GM12878 (cell line): Measurements from ENCODE around the gene PSMB5. TPM values are rescaled to one million over a fixed set of nuclear protein-coding genes. Genes with fewer than 3 reads are reported as not detected.

Experiments
- ATAC-seq: fragments of 200-7000 bp; cut with Tn5 transposase; 3 replicates; pipeline ENCODE4 v1.9.1; 2020; ENCODE audit warnings: mild to moderate bottlenecking, moderate library complexity
- BruUV-seq: library from RNA; stranded (reverse); fragments of 400-500 nt; replicated peaks from 2 replicates; lab custom pipeline; 2021; lab: Mats Ljungman, UMichigan
- CTCF ChIA-PET: fragments of 300-600 bp; sonication (Branson Sonifier 250); formaldehyde crosslinking; extraction: SDS; loops from one replicate; lab custom pipeline; 2021; ENCODE audit warnings: inconsistent platforms; lab: Yijun Ruan, JAX
- POLR2A ChIA-PET: fragments of 350-600 bp; formaldehyde crosslinking; extraction: SDS; loops from one replicate; lab custom pipeline; 2021; ENCODE audit warnings: inconsistent platforms; lab: Charles Lee
- RAD21 ChIA-PET: fragments of 300-600 bp; sonication (Branson Sonifier 250); formaldehyde crosslinking; loops from one replicate; lab custom pipeline; 2023; ENCODE audit warnings: antibody characterized with exemption; ENCODE audit not compliant: unreplicated experiment; lab: Charles Lee
- SMC1A ChIA-PET: fragments of 300-600 bp; sonication (Branson Sonifier 250); formaldehyde crosslinking; loops from one replicate; lab custom pipeline; 2023; ENCODE audit not compliant: unreplicated experiment, uncharacterized antibody; lab: Charles Lee
- DNase-seq: peaks from one replicate; pipeline ENCODE4 v3.0.0-alpha.2; 2011; ENCODE audit warnings: low read depth, low spot score
- FAIRE-seq: peaks from 3 replicates; lab custom pipeline; 2011; peaks lifted over from hg19 to GRCh38; lab: Jason Lieb, UNC
- H2AFZ ChIP-seq: 2 replicates; pipeline ENCODE4 v1.6.0; 2011; ENCODE audit warnings: low read depth, low read length, control low read depth; ENCODE audit not compliant: control insufficient read depth
- H3K27ac ChIP-seq: 2 replicates; pipeline ENCODE4 v1.5.1; 2011; ENCODE audit warnings: control low read depth; ENCODE audit not compliant: control insufficient read depth, insufficient read depth
- H3K27me3 ChIP-seq, 2 experiments: replicated peaks in 1 of 2; 2 replicates each; pipeline versions ENCODE4 v1.6.0 to v1.6.1; 2011; ENCODE audit warnings: low read length in 1 of 2; ENCODE audit not compliant: control insufficient read depth in 2 of 2, insufficient read depth in 2 of 2
- H3K36me3 ChIP-seq, 2 experiments: 2 replicates each; pipeline ENCODE4 v1.5.1; 2011; ENCODE audit warnings: low read length in 1 of 2; ENCODE audit not compliant: control insufficient read depth in 2 of 2, insufficient read depth in 2 of 2
- H3K4me1 ChIP-seq: 2 replicates; pipeline ENCODE4 v1.6.1; 2011; ENCODE audit warnings: mild to moderate bottlenecking, low read length, moderate library complexity, mixed read lengths; ENCODE audit not compliant: control insufficient read depth, insufficient read depth
- H3K4me2 ChIP-seq: 2 replicates; pipeline ENCODE4 v1.6.0; 2011; ENCODE audit warnings: control low read depth; ENCODE audit not compliant: control insufficient read depth, insufficient read depth
- H3K4me3 ChIP-seq: fragments of 200-600 bp; sonication (generic); 2 replicates; pipeline ENCODE4 v1.5.1; 2016
- H3K79me2 ChIP-seq: 2 replicates; pipeline ENCODE4 v1.6.0; 2011; ENCODE audit warnings: low read length; ENCODE audit not compliant: control insufficient read depth, insufficient read depth
- H3K9ac ChIP-seq: 2 replicates; pipeline ENCODE4 v1.8.0; 2011; ENCODE audit warnings: low read length, control low read depth, mixed read lengths; ENCODE audit not compliant: control insufficient read depth, insufficient read depth
- H3K9me3 ChIP-seq: replicated peaks from 3 replicates; pipeline ENCODE4 v1.5.1; 2011; ENCODE audit warnings: mild to moderate bottlenecking, low read length; ENCODE audit not compliant: control insufficient read depth, insufficient read depth
- H4K20me1 ChIP-seq: 2 replicates; pipeline ENCODE4 v1.6.0; 2011; ENCODE audit not compliant: control insufficient read depth, insufficient read depth
- RAD21 ChIP-seq: IDR thresholded peaks from 2 replicates; pipeline ENCODE4 v1.6.1; 2011; ENCODE audit warnings: mild to moderate bottlenecking, low read depth, low read length, moderate library complexity; ENCODE audit not compliant: insufficient read depth
- SMC3 ChIP-seq: IDR thresholded peaks from 2 replicates; pipeline ENCODE4 v1.6.1; 2011; ENCODE audit warnings: low read length, improper control_type of control experiment, borderline replicate concordance
- WGBS: methylation state at CpG from one replicate; pipeline ENCODE4 v1.1.6; 2016; ENCODE audit warnings: low lambda C conversion rate; ENCODE audit not compliant: insufficient replicate concordance, insufficient coverage; ENCODE audit errors: missing lambda C conversion rate; 5-methylcytosine and 5-hydroxymethylcytosine counted together
- in situ Hi-C: fragments of 300-500 bp; cut with MboI; formaldehyde crosslinking; loops from 9 replicates; pipeline ENCODE4 v1.14.3; 2018; ENCODE audit warnings: mixed read lengths
- intact Hi-C: fragments of 100-400 bp; cut with micrococcal nuclease; formaldehyde crosslinking; loops from one replicate; pipeline ENCODE4 v1.14.2; 2022; ENCODE audit not compliant: unreplicated experiment
- polyA plus RNA-seq, 11 experiments: library from polyadenylated mRNA; depleted of rRNA in 4 of 11; unstranded in 6 of 11; stranded (reverse) in 5 of 11; fragments of >200 nt; fragmentation: Nextera tagmentation in 4 of 11; fragmentation: Illumina TruSeq in 1 of 11; extraction: Ambion mirVana in 4 of 11; extraction: Trizol in 1 of 11; gene quantifications; 1 replicate in 1 of 11; 2 replicates in 10 of 11; pipeline versions ENCODE4 v1.2.1 to v1.2.3, GENCODE V29; 2011 to 2016; ENCODE audit warnings: inconsistent platforms in 2 of 11, missing spikeins in 2 of 11, low read depth in 1 of 11
- total RNA-seq, 4 experiments: library from RNA; depleted of rRNA in 3 of 4; stranded (reverse); fragments of >200 nt in 3 of 4; fragmentation: Illumina TruSeq in 1 of 4; extraction: Trizol in 1 of 4; gene quantifications; 2 replicates each; pipeline versions ENCODE4 v1.2.1 to v1.2.3, GENCODE V29; 2013 to 2021
- TF ChIP-seq, protein P1 (sequence below), 3 experiments: IDR thresholded peaks in 2 of 3; conservative IDR thresholded peaks in 1 of 3; 2 replicates each; pipeline ENCODE4 v1.5.1; 2011; ENCODE audit warnings: low read depth in 3 of 3, low read length in 3 of 3, mild to moderate bottlenecking in 3 of 3, control low read depth in 2 of 3, moderate library complexity in 2 of 3, inconsistent platforms in 1 of 3, mixed read lengths in 1 of 3; ENCODE audit not compliant: control insufficient read depth in 2 of 3, insufficient read depth in 1 of 3; ENCODE audit errors: extremely low read depth in 1 of 3
- TF ChIP-seq, protein P2 (sequence below): fragments of 450-650 bp; IDR thresholded peaks from 2 replicates; pipeline ENCODE4 v1.6.1; 2017; ENCODE audit warnings: low read depth, mild to moderate bottlenecking, moderate library complexity

Gene PSMB5
- total and polyA plus RNA-seq, 10 of the 15 experiments (the other 5 are each of a cell fraction or from before 2014, with no cell fraction given): 84.5 to 802 (median 144) TPM

DNA sequence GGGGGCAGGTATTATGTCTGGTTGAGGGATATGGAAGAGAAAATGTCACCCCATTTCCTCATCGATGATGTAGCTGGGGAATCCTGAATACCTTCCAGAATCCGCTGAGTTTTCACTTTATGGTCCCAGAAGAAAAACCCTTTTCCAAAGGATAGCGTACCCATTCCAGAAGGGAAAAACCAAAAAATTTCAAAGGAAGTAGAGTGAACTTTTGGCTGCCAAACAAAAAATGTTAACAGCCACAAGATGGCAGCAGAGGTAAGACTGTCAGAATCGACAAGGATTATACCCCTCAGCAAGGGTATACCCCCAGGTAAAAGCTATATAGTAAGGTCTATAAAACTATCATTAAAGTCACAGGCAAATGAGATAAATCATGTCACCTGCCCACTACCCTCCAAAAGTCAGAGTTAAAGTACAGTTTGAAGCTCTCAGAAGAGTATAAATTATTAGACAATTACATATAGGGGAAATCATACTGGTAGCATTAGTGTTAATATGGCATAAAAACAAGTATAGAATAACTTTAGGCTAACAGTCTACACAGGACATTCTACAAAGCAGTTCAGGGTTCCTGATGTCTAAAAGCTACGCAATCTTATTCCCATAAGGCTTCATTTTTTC lies 42.2 kb upstream of the PSMB5 start:
- Histone ChIP-seq H3K27me3 (no peaks in the 10 kb centered on the region), H2AFZ (no peak overlapping the region), H3K9me3 (no peaks in the 10 kb centered on the region), H3K36me3 (peaks cover 25 to 60% of the 10 kb centered on the region in 2 experiments), H3K9ac (no peak overlapping the region), H3K4me1 (0 out of 2 replicates have a peak, but pooled peaks cover 1% of the 10 kb centered on the region), H3K4me3 (no peak overlapping the region), H3K27ac (no peak overlapping the region), H3K4me2 (no peak overlapping the region), H4K20me1 (no peaks in the 10 kb centered on the region), H3K79me2 (no peaks in the 10 kb centered on the region)
- in situ Hi-C loops: no loop called here
- FAIRE-seq (peak; percentile 92), ATAC-seq (peak; percentile 79), DNase-seq (no peak)
- intact Hi-C loops: no loop called here
- ChIA-PET POLR2A (interaction anchor here (1.5 kb wide), 2 partner anchors 8 to 18 kb away, joined by 4 to 6 read pairs; partner anchors contain the start of genes ACIN1 and C14orf119), RAD21 (interaction anchor here (1.1 to 3.2 kb wide), 6 partner anchors 8 to 104 kb away, joined by 3 to 19 read pairs (median 10); partner anchors contain the start of genes ACIN1 and C14orf119), SMC1A (interaction anchor here (0.9 to 2.6 kb wide), 15 partner anchors 8 to 303 kb away, joined by 3 to 15 read pairs (median 4); partner anchors contain the start of genes ACIN1, C14orf119, CDH24 and PPP1R3E), CTCF (interaction anchor here (0.6 to 7.5 kb wide), 44 partner anchors 9 to 488 kb away, joined by 3 to 80 read pairs (median 4); partner anchors contain the start of genes ACIN1, AJUBA, C14orf119 and CDH24)
- no TSS peak for BruUV-seq
- TF ChIP-seq RAD21: peak; percentile 48; the same call in 1 of the 2 replicates
- peak; percentile 38; the same call in 1 of the 2 replicates for TF ChIP-seq SMC3
- TF ChIP-seq, protein P1, sequence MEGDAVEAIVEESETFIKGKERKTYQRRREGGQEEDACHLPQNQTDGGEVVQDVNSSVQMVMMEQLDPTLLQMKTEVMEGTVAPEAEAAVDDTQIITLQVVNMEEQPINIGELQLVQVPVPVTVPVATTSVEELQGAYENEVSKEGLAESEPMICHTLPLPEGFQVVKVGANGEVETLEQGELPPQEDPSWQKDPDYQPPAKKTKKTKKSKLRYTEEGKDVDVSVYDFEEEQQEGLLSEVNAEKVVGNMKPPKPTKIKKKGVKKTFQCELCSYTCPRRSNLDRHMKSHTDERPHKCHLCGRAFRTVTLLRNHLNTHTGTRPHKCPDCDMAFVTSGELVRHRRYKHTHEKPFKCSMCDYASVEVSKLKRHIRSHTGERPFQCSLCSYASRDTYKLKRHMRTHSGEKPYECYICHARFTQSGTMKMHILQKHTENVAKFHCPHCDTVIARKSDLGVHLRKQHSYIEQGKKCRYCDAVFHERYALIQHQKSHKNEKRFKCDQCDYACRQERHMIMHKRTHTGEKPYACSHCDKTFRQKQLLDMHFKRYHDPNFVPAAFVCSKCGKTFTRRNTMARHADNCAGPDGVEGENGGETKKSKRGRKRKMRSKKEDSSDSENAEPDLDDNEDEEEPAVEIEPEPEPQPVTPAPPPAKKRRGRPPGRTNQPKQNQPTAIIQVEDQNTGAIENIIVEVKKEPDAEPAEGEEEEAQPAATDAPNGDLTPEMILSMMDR (IDR thresholded peaks at IDR 0.05 in 2 of 3, conservative IDR thresholded peaks at IDR 0.05 in 1 of 3; ENCODE audit: control insufficient read depth in 2 of 3, extremely low read depth in 1 of 3, insufficient read depth in 1 of 3, low read depth in 3 of 3, low read length in 3 of 3): peak; percentile 49 to 60 (median 59)
- TF ChIP-seq, protein P2, sequence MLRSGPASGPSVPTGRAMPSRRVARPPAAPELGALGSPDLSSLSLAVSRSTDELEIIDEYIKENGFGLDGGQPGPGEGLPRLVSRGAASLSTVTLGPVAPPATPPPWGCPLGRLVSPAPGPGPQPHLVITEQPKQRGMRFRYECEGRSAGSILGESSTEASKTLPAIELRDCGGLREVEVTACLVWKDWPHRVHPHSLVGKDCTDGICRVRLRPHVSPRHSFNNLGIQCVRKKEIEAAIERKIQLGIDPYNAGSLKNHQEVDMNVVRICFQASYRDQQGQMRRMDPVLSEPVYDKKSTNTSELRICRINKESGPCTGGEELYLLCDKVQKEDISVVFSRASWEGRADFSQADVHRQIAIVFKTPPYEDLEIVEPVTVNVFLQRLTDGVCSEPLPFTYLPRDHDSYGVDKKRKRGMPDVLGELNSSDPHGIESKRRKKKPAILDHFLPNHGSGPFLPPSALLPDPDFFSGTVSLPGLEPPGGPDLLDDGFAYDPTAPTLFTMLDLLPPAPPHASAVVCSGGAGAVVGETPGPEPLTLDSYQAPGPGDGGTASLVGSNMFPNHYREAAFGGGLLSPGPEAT: no peak
- 69% methylated on average over 5 of the region's 5 CpGs for WGBS
